T-helper 2 cell treated with Interferon-gamma antibody and Interleukin-4, amounts not matched to agents 5 μg/mL and 100 μg/mL, for 36 hours (primary cell): ENCODE measurements around the gene SETBP1.

Source experiments
- DNase-seq: peaks from one replicate; pipeline ENCODE4 v3.0.0; 2021; ENCODE audit warnings: low spot score
- H3K27ac Mint-ChIP-seq: one replicate; pipeline ENCODE4 v1.8.0; 2021; ENCODE audit warnings: mild to moderate bottlenecking, mixed read lengths
- H3K27me3 Mint-ChIP-seq: one replicate; pipeline ENCODE4 v1.8.0; 2021; ENCODE audit warnings: low read depth, mixed read lengths
- H3K36me3 Mint-ChIP-seq: one replicate; pipeline ENCODE4 v1.8.0; 2021; ENCODE audit warnings: low read depth, mixed read lengths
- H3K4me1 Mint-ChIP-seq: one replicate; pipeline ENCODE4 v1.8.0; 2021; ENCODE audit warnings: low read depth, mixed read lengths
- H3K4me3 Mint-ChIP-seq: one replicate; pipeline ENCODE4 v1.8.0; 2022; ENCODE audit warnings: mild to moderate bottlenecking, moderate library complexity, mixed read lengths
- H3K9me3 Mint-ChIP-seq: one replicate; pipeline ENCODE4 v1.8.0; 2021; ENCODE audit warnings: mixed read lengths

The SETBP1 gene

DNA sequence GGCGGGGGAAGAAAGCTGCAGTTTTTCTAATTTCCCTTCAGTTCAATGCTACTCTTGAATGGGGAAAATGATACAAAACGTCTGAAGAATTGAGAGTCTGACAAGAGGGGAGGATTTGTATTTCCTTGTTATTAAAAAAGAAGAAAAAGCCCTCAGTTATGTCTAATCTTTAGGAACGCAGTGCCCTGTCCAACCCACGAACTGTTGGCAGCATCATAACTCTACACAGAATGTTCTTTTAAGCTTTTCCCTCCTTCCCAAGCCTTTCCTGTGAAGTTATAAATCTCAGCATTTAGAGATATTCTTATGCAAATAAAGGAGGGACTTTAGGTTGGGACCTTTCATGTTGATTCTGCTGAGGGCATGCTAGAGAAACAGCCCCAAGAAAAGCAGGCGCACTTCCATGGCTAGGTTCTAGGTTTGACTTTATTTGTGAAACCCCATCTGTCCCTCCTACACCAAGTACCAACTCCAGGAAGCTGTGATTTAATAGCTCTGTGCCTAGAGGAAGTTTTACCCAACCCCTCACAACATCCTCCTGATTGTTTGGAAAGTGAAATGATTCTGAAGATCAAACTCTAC is 288.6 kb downstream of the SETBP1 start:
- Mint-ChIP-seq H3K27ac (no peak overlapping the region), H3K36me3 (no peaks in the 10 kb centered on the region), H3K4me3 (no peak overlapping the region), H3K4me1 (no peaks in the 10 kb centered on the region), H3K27me3 (no peaks in the 10 kb centered on the region), H3K9me3 (no peaks in the 10 kb centered on the region)
- no peak for DNase-seq

- no peak for DNase-seq
- H3K27ac Mint-ChIP-seq = no peak overlapping the region
- no peaks in the 10 kb centered on the region for H3K9me3 Mint-ChIP-seq
- H3K4me3 Mint-ChIP-seq = no peak overlapping the region
- no peaks in the 10 kb centered on the region for H3K4me1 Mint-ChIP-seq
- H3K27me3 Mint-ChIP-seq = no peaks in the 10 kb centered on the region
- H3K36me3 Mint-ChIP-seq = no peaks in the 10 kb centered on the region
Measured at GRCh38 chr18:44973282-44973681, 292.6 kb downstream of the SETBP1 start.

DNA sequence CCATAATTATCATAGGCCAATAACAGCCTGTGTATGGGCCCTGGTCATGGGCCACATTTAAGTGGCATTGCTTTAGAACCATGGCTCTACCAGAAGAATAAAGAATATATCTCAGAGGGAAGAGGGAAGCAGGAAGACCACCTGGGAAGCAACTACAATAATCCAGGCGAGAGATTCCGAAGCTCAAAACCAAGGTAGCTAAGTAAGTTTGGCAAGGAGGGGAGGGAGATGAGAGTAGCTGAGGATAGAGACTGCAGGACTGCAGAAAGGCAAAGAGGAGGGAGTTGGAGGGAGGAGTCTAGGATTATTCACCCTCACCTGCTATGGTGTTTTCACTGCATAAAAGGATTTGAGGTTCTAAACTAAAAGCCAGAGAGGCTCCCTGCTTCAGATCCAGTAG is 293.5 kb downstream of the SETBP1 start:
- Mint-ChIP-seq H3K36me3 (no peaks in the 10 kb centered on the region), H3K4me3 (no peak overlapping the region), H3K9me3 (no peaks in the 10 kb centered on the region), H3K27me3 (no peaks in the 10 kb centered on the region), H3K4me1 (no peaks in the 10 kb centered on the region), H3K27ac (no peak overlapping the region)
- DNase-seq = no peak

- Mint-ChIP-seq H3K9me3 (no peaks in the 10 kb centered on the region), H3K27ac (no peak overlapping the region), H3K4me1 (no peaks in the 10 kb centered on the region), H3K4me3 (no peak overlapping the region), H3K27me3 (no peaks in the 10 kb centered on the region), H3K36me3 (no peaks in the 10 kb centered on the region)
- no peak for DNase-seq
Measured at GRCh38 chr18:44977856-44978255, 297.2 kb downstream of the SETBP1 start.

GRCh38 chr18:44979748-44980147 is 299.1 kb downstream of the SETBP1 start:
- Mint-ChIP-seq H3K4me3 (no peak overlapping the region), H3K27me3 (no peaks in the 10 kb centered on the region), H3K4me1 (no peaks in the 10 kb centered on the region), H3K36me3 (no peaks in the 10 kb centered on the region), H3K9me3 (no peaks in the 10 kb centered on the region), H3K27ac (no peak overlapping the region)
- no peak for DNase-seq

DNA sequence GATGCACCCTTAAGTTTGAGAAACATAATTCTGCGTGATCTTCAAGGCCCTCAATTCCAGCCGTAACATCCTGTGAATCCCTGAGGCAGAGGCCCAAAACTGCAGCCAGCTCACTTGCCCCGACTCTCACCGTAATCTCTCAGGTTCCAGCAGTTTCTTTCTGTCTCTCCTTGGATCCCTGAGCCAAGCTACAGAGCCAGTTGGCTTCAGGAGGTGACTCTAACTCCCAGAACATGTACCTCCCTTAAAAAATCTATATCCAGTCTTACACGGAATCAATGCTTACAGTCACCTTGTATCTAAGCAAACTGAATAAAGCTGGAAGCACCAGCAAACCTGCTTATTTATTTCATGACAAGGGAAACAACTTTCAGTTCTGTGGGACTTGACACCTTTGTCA is 300.4 kb downstream of the SETBP1 start:
- H3K27me3 Mint-ChIP-seq = no peaks in the 10 kb centered on the region
- no peak overlapping the region for H3K4me3 Mint-ChIP-seq
- DNase-seq = no peak
- no peaks in the 10 kb centered on the region for H3K36me3 Mint-ChIP-seq
- H3K27ac Mint-ChIP-seq = no peak overlapping the region
- H3K4me1 Mint-ChIP-seq = no peaks in the 10 kb centered on the region
- no peaks in the 10 kb centered on the region for H3K9me3 Mint-ChIP-seq

DNA sequence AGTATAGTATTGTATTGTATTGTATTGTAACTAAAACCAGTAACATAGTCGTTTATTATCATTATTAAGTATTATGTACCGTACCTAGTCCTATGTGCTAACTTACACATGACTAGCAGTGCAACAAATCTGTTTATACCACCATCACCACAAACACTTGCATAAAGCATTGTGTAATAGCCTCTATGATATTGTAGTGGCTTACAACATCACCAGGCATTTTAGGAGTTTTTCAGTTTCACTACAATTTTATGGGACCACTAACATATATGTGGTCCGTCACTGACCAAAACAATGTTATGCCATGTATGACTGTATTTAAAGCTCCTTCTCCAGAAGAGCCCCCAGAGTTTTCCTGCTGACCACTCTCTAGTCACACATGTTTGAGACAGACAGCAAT is 306.2 kb downstream of the SETBP1 start:
- H3K4me3 Mint-ChIP-seq = no peak overlapping the region
- peaks cover 4% of the 10 kb centered on the region for H3K9me3 Mint-ChIP-seq

GRCh38 chr18:44987371-44987770 is 306.7 kb downstream of the SETBP1 start:
- DNase-seq = no peak
- no peaks in the 10 kb centered on the region for H3K36me3 Mint-ChIP-seq

More for the DNA sequence above, 306.2 kb downstream of the SETBP1 start:
- Mint-ChIP-seq H3K27me3 (no peaks in the 10 kb centered on the region), H3K27ac (no peak overlapping the region), H3K4me1 (no peaks in the 10 kb centered on the region), H3K36me3 (no peaks in the 10 kb centered on the region)
- DNase-seq = no peak

DNA sequence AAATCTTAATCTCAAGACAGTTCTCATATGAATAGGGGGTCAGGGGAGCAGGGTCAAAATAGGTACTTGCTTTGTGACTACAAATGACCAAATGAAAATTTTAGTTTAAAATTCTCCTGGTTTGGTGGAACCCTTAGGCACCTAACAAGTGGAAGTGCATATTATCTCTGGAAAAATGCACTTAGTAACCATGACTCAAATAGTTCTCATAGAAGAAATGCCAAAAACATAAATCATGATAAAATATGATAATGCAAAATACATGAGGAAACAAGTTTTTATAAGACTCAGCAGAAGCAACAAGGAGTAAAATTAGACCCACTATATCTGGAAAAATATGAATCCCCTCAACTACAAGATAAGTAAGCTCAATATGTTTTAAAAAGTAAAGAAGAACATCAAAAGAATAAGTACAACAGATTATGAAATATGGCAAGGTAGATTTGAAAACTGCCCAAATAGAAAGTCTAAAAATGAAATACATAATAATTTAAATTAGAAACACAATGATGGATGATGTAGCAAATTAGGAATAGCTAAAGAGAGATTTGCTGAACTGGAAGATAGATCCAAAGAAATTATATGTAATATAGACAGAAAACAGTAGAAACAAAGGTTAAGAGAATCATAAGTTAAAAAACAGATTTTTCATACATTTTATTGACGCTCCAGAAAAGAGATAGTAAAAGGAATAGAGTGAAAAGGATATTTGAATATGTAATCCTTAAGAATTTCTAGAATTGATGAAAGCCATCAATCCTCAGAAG is 308.3 kb downstream of the SETBP1 start:
- H3K4me3 Mint-ChIP-seq = no peak overlapping the region
- no peaks in the 10 kb centered on the region for H3K4me1 Mint-ChIP-seq
- H3K27me3 Mint-ChIP-seq = no peaks in the 10 kb centered on the region
- no peaks in the 10 kb centered on the region for H3K36me3 Mint-ChIP-seq
- no peak overlapping the region for H3K27ac Mint-ChIP-seq
- H3K9me3 Mint-ChIP-seq = peaks cover 4% of the 10 kb centered on the region
- no peak for DNase-seq

More at GRCh38 chr18:44987371-44987770, 306.7 kb downstream of the SETBP1 start:
- Mint-ChIP-seq H3K27ac (no peak overlapping the region), H3K4me1 (no peaks in the 10 kb centered on the region), H3K4me3 (no peak overlapping the region), H3K27me3 (no peaks in the 10 kb centered on the region), H3K9me3 (peaks cover 4% of the 10 kb centered on the region)

DNA sequence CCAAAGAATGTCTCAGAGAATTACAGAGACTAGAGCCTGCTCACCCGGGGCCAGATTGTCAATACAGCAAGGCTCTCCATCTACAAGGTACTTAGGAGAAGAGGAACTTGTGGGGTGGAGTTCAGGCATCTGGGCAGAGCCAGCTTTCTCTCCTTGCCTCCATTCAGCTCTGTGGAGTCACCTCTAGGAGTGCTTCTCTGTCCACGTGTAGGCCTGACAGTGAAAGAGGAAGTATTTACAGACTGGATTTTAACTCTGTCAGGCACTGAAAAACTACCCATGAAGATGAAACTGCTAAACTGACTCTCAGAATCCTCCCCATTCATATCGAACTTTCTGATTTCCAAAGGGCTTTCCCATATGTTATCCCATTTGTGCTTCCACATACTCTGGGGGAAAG is 315.6 kb downstream of the SETBP1 start:
- no peaks in the 10 kb centered on the region for H3K27me3 Mint-ChIP-seq
- no peak overlapping the region for H3K27ac Mint-ChIP-seq
- no peak overlapping the region for H3K4me3 Mint-ChIP-seq
- no peaks in the 10 kb centered on the region for H3K9me3 Mint-ChIP-seq
- no peak for DNase-seq
- H3K36me3 Mint-ChIP-seq = no peaks in the 10 kb centered on the region
- H3K4me1 Mint-ChIP-seq = no peaks in the 10 kb centered on the region

DNA sequence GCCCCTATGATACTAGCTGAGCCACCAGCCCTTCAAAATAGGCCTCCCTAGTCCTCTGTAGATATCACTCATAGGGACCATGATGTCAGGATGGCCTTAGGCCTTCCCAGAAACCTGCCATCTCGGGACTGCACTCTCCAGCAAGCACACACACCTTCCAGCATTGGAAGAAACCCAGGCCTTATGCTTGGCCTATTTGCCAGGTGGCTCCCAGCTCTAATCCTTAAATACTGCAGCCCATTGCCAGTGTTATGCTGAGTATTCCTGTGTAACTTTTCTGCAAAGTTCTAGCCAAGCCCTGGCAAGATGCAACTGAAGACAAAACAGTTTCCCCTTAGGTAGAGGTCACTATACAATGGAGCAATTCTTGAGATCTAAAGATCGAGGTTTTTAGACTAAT is 316.5 kb downstream of the SETBP1 start:
- Mint-ChIP-seq H3K4me1 (no peaks in the 10 kb centered on the region), H3K9me3 (no peaks in the 10 kb centered on the region), H3K4me3 (no peak overlapping the region), H3K27ac (no peak overlapping the region), H3K27me3 (no peaks in the 10 kb centered on the region), H3K36me3 (no peaks in the 10 kb centered on the region)
- no peak for DNase-seq

DNA sequence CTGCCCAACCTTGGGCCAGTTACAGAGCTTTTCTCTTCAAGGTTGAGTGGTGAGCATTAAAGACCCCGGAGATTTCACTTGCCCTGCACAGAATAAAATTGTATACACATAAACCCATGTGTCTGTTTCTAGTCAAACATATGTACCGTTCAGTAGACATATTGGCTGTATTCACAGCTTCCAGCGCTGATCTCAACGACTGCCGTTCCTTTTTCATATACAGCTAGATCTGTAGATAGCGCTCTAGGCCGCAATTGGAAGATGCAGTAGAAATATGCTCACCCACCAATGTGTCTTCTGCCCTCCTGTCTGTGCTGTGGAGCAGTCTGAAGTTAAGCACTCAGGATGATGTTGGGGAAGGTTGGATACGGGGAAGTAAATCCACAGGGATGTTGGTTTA is 317.7 kb downstream of the SETBP1 start:
- H3K36me3 Mint-ChIP-seq = no peaks in the 10 kb centered on the region
- no peak for DNase-seq

DNA sequence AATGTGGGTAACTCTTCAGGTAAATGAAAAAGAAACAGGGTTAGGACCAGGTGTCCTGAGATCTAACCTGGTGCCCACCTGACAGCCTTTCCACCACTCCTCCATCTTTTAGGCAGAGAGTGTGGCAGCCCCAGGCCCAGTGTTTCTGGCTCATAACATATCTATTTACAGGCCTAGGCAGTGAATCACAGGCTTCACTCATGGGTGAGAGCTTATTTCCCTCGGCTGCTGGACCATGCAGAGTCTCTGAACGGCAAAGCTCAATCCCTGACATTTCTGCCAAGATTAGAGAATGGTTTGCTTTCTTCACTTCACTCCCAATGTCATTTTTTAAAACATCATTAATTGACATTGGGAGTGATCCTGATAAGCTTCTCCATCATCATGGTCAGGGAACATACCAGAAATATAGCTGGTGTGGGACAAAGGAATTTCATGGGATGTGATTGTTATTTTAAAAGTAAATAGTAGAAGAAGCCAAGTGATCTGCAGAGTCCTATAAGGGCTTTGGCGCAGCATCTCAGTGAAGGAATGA is 323.9 kb downstream of the SETBP1 start:
- Mint-ChIP-seq H3K9me3 (no peaks in the 10 kb centered on the region), H3K27ac (no peak overlapping the region), H3K4me1 (peaks cover 7% of the 10 kb centered on the region), H3K4me3 (no peak overlapping the region), H3K36me3 (no peaks in the 10 kb centered on the region), H3K27me3 (no peaks in the 10 kb centered on the region)
- no peak for DNase-seq

More for the DNA sequence above, 317.7 kb downstream of the SETBP1 start:
- Mint-ChIP-seq H3K4me1 (no peaks in the 10 kb centered on the region), H3K4me3 (no peak overlapping the region), H3K27me3 (no peaks in the 10 kb centered on the region), H3K9me3 (no peaks in the 10 kb centered on the region), H3K27ac (no peak overlapping the region)

DNA sequence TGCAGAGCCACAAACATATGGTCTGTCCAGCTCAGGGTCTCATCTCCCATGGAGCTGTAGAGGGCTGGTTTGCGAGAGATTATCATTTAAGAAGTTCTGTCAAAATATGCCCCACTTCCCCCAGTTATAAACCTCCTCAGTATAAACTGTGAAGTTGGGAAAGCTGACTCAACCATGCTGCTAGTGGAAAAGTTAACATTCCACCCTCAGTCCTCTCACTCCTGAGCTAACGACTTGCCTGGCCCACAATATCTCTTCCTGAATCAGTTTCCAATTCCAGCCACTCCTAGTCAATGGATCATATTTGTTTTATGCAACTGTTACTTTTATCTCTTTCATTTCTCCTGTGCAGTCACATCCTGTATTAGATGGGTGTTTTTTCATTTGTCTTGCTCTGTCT is 326.2 kb downstream of the SETBP1 start:
- Mint-ChIP-seq H3K36me3 (no peaks in the 10 kb centered on the region), H3K27ac (no peak overlapping the region), H3K4me1 (peaks cover 11% of the 10 kb centered on the region), H3K9me3 (no peaks in the 10 kb centered on the region), H3K4me3 (no peak overlapping the region), H3K27me3 (no peaks in the 10 kb centered on the region)
- DNase-seq = no peak
